ENCODE measurements around the gene KCNK5. TPM values are rescaled to one million over a fixed set of nuclear protein-coding genes. Genes with fewer than 3 reads are reported as not detected.

The KCNK5 gene
- polyA plus RNA-seq, 1 experiment, result not detected

DNA sequence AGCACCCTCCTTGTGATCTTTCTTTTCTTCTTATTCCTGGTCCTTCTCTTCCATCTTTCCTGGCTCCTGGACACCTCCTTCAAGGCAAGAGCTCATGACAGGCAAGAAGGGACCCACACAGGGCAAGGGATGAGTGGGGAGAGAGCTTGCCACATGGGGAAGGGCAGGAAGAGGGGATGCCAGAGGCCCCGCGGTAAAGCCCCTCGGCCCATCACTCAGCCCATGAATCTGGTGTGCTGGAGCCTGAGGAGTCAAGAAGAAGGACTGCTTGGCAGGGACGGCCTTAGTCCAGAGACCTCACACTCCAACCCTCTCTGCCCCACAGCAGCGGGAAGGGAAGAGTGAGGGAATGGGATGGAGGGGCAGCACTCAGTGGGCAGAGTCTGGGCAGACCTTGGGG, 62.0 kb downstream of the KCNK5 start:
- ChIA-PET CTCF (interaction anchor here (1.1 to 3.1 kb wide), 3 partner anchors 143 to 295 kb away, joined by 3 to 10 read pairs (median 5); no protein-coding TSS in a partner anchor), POLR2A (no interaction called here)
- H3K9me3 ChIP-seq (ENCODE audit: control insufficient read depth, insufficient read depth, low read length), result no peaks in the 10 kb centered on the region
- TF ChIP-seq, protein P1, sequence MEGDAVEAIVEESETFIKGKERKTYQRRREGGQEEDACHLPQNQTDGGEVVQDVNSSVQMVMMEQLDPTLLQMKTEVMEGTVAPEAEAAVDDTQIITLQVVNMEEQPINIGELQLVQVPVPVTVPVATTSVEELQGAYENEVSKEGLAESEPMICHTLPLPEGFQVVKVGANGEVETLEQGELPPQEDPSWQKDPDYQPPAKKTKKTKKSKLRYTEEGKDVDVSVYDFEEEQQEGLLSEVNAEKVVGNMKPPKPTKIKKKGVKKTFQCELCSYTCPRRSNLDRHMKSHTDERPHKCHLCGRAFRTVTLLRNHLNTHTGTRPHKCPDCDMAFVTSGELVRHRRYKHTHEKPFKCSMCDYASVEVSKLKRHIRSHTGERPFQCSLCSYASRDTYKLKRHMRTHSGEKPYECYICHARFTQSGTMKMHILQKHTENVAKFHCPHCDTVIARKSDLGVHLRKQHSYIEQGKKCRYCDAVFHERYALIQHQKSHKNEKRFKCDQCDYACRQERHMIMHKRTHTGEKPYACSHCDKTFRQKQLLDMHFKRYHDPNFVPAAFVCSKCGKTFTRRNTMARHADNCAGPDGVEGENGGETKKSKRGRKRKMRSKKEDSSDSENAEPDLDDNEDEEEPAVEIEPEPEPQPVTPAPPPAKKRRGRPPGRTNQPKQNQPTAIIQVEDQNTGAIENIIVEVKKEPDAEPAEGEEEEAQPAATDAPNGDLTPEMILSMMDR (IDR thresholded peaks at IDR 0.05; ENCODE audit: low read depth, low read length), result no peak
- no peak overlapping the region for H3K4me3 ChIP-seq (ENCODE audit: low read depth, low read length)
- H3K27me3 ChIP-seq (ENCODE audit: control insufficient read depth, insufficient read depth, low read length), result no peaks in the 10 kb centered on the region
- no peak for DNase-seq (ENCODE audit: low read depth, low spot score)
- H3K27ac ChIP-seq (ENCODE audit: low read depth, low read length), result no peak overlapping the region

DNA sequence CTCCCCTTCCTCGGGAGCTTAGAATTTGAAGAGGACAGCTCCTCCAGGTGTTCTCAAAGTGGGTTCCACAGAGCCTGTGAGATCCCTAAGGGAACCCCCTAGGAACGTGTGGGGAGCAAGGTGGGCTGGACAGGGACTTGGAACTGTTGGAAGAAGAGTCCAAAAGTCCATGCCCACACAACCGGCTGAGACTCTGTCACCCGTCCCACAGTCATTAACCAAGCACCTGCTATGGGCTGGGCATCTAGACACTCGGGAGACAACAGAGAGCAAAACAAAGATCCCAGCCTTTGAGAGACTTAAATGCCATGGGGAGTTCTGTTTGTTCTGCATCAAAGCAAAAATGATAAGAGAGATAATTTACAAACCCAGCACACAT, 62.4 kb downstream of the KCNK5 start:
- ChIA-PET POLR2A (no interaction called here), CTCF (interaction anchor here (1.1 to 3.1 kb wide), 6 partner anchors 79 to 295 kb away, joined by 3 to 10 read pairs (median 6); no protein-coding TSS in a partner anchor)
- TF ChIP-seq, protein P1 (IDR thresholded peaks at IDR 0.05; ENCODE audit: low read depth, low read length), result no peak
- H3K27me3 ChIP-seq (ENCODE audit: control insufficient read depth, insufficient read depth, low read length), result no peaks in the 10 kb centered on the region
- H3K27ac ChIP-seq (ENCODE audit: low read depth, low read length), result no peak overlapping the region
- H3K9me3 ChIP-seq (ENCODE audit: control insufficient read depth, insufficient read depth, low read length), result no peaks in the 10 kb centered on the region
- H3K4me3 ChIP-seq (ENCODE audit: low read depth, low read length), result no peak overlapping the region
- DNase-seq (ENCODE audit: low read depth, low spot score), result no peak

DNA sequence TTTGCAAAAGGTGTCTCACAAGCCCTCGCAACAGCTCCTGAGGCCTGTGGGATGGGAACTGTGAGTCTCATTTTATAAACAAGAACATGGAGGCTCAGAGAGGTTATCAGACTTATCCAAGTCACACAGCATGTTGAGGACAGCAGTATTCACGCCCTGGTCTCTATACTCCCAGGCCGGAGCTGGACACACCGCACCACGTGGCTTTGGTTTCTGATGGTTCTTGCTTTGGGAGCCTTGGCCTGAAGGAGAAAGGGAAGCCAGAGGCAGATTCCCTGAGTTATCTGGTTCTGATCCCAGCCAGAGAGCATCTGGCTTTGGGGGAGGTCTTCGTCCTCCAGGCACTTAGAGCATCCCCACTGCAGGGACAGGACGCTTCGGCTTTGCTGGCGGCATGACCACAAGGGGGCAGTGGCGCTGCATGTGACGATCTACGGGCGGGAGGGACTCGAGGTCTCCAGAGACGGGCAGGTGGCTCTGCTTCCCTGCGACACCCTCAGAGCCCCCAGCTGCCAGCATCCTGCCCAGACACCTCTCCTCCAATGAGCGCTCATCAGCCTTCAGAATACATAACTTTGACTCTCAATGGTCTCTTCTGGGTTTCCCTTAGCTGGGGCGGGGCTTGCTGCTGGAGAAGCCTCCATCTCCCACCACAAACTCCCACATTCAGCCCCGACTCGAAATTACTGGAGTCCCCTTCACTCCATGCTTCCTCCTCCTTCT, 62.9 kb downstream of the KCNK5 start:
- Histone ChIP-seq H3K27me3 (ENCODE audit: control insufficient read depth, insufficient read depth, low read length) (no peaks in the 10 kb centered on the region), H3K27ac (ENCODE audit: low read depth, low read length) (no peak overlapping the region), H3K9me3 (ENCODE audit: control insufficient read depth, insufficient read depth, low read length) (no peaks in the 10 kb centered on the region), H3K4me3 (ENCODE audit: low read depth, low read length) (no peak overlapping the region)
- peak; percentile 4 for DNase-seq (ENCODE audit: low read depth, low spot score)
- ChIA-PET POLR2A (no interaction called here), CTCF (interaction anchor here (0.6 to 3.1 kb wide), 7 partner anchors 17 to 192 kb away, joined by 3 to 10 read pairs (median 6); no protein-coding TSS in a partner anchor)
- TF ChIP-seq, protein P1 (IDR thresholded peaks at IDR 0.05; ENCODE audit: low read depth, low read length), result peak; percentile 67

DNA sequence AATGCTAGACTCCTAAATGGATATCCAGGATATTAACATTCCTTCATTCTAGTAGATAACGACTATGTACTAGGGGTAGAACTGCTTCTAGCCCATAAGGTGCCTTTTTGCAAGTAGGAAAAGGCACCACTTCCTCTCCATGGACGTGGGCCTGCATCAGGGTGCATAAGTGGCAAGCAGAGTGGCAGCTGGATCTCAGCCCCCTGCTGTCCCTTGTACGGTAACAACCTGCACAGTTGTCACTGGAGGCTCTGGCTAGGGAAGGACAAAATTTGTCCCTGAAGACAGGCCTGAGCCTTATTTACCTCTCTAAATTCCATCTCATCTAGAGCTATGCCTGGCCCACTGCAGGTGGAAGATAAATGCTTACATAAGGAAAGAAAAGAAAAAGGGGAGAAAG, 71.8 kb downstream of the KCNK5 start:
- H3K4me3 ChIP-seq (ENCODE audit: low read depth, low read length), result no peak overlapping the region
- no peak for DNase-seq (ENCODE audit: low read depth, low spot score)
- TF ChIP-seq, protein P1 (IDR thresholded peaks at IDR 0.05; ENCODE audit: low read depth, low read length), result no peak
- CTCF ChIA-PET, result interaction anchor here (0.6 kb wide), 1 partner anchor 44 kb away, joined by 3 read pairs; no protein-coding TSS in a partner anchor
- no peaks in the 10 kb centered on the region; the same call in 1 of the 2 replicates for H3K9me3 ChIP-seq (ENCODE audit: control insufficient read depth, insufficient read depth, low read length)
- H3K27ac ChIP-seq (ENCODE audit: low read depth, low read length), result no peak overlapping the region
- no peaks in the 10 kb centered on the region for H3K27me3 ChIP-seq (ENCODE audit: control insufficient read depth, insufficient read depth, low read length)
- POLR2A ChIA-PET, result no interaction called here

DNA sequence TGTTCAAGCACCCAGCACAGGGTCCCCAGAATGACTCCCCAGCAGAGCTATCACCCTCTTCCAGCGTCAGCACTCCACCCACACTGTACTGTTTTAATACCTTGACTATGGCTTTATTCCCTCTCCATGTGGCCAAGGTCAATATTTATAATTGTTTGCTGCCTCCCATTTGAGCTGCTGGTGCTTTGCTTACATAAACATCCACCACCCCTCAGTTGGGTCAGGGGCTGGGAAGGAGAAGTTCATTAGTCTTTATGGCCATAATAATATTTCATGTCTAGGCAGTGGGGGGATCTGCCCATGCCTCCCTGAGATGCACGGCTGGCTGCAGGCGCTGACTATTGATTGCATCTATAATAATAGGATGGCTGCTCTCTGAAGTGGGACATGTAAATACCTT, 72.5 kb downstream of the KCNK5 start:
- CTCF ChIA-PET, result no interaction called here
- H3K27me3 ChIP-seq (ENCODE audit: control insufficient read depth, insufficient read depth, low read length), result no peaks in the 10 kb centered on the region
- no peaks in the 10 kb centered on the region; the same call in 1 of the 2 replicates for H3K9me3 ChIP-seq (ENCODE audit: control insufficient read depth, insufficient read depth, low read length)
- TF ChIP-seq, protein P1 (IDR thresholded peaks at IDR 0.05; ENCODE audit: low read depth, low read length), result no peak
- DNase-seq (ENCODE audit: low read depth, low spot score), result no peak
- H3K27ac ChIP-seq (ENCODE audit: low read depth, low read length), result no peak overlapping the region
- POLR2A ChIA-PET, result no interaction called here
- H3K4me3 ChIP-seq (ENCODE audit: low read depth, low read length), result no peak overlapping the region

Data from AG04450 (cell line).